GM18861 (cell line): ENCODE results near the gene LHFPL2.

ENCODE experiments used
- ATAC-seq: cut with Tn5 transposase; IDR thresholded peaks from one replicate; pipeline ENCODE4 v1.9.1; 2021; ENCODE audit not compliant: unreplicated experiment

LHFPL2 gene

DNA sequence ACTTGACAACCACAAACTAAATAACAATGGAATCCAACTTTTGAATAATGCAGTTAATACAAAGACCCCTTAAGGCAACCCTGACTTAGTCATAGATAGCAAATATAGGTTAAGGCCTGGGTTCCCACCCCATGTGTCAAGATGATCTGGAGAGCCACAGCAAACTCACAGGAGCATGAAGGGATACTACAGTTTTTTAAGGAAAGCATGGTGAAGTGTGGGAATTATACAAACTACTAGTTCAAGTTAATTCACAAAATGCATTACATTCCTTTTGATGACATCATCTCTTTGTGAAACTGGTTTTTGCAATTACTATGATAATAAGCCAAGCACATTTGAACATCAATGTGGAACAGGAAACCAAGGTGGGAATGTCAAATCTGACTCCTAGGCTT, 50.6 kb downstream of the LHFPL2 start:
- no peak for ATAC-seq

DNA sequence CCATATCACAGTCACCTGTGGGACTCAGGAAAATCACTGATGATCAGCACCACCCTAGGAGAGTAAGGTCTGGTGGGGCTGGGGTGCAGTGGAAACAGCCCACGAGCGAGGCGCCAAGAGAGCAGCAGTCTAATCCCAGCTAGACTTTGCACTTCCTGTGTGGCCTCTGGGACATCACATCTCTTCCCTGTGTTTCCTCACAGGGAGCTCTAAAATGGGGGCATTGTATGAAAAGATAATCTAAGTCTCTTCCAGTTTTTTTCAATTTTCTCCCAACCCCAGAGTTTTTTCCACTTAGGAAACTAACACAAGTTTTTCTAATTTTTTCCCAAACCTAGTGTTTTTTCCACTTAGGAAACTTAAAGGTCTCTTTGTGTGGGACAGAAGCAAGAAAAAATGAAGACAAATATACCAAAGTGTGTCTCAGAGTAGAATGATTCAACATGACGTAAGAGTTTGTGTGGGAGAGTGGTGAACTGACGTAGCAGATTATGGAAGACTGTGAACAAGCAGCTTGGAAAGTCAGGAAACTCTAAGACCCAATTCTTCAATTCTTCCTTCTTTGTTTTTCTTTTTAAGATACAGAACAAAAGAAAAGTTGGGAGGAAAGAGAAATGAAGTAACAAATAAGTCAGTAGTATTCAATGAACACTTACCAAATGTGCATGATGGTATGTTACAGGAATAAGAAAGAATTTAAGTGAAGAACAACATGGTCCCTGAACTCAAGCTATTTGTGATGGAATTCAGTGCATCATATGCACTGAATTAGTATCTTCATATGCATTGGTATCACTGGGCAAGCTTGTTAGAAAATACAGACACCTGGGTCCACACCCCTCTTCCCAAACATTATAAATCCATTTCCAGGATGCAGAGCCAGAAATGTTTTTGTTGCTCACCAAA, 51.3 kb downstream of the LHFPL2 start:
- ATAC-seq = no peak

DNA sequence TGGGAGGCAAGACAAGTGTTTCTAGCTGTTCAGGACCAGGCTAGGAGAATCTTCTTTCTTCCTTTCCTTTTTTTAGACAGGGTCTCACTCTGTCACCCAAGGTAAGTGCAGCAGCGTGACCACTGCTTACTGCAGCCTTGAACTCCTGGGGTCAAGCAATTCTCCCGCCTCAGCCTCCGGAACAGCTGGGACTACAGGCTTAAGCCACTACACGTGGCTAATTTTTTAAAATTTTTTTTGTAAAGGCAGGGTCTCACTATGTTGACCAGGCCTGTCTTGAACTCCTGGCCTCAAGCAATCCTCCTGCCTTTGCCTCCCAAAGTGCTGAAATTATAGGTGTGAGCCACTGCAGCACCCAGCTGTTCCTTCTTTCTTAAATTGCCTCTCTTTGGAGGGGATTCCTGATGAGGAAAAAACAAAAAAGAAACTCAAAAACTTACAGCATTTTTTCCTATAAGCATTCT, 53.1 kb downstream of the LHFPL2 start:
- ATAC-seq = no peak

DNA sequence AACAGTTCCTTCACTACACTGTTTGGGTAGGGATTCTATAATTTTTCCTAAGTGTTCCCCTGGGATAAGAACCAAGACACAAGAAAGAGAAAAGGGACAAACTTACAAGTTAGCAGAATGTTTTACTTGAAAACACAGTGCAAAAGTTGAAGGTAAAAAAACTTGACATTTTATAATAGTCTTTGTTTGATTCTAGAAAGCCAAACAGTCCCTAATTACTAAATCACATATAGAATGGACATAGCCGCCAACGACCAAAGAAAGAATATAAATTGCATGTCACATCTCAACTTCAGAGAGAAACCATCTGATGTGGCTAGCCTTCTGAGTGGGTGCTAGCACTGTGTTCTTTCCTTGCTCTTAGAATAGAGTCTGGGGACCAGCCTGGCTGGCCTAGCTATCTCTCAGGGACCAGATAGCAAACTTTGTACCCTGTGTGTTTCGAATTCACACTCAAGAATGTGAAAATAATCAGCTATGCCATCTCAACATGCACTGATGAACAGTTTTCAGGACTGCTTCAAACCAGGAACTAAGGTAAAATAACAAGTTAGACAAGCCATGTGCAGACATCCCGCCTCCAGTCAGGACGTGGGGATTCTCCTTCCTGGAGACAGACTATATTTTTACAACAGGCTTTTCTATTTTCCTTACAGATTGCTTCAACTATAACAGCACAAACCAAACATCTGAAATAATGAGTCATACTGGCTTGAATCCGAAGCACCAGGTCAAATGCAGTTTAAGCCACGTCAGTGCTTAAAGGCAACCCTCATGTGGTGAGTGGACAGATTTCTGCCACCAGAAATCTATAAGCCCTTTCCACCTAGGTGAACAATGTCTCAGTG, 53.7 kb downstream of the LHFPL2 start:
- ATAC-seq = no peak

DNA sequence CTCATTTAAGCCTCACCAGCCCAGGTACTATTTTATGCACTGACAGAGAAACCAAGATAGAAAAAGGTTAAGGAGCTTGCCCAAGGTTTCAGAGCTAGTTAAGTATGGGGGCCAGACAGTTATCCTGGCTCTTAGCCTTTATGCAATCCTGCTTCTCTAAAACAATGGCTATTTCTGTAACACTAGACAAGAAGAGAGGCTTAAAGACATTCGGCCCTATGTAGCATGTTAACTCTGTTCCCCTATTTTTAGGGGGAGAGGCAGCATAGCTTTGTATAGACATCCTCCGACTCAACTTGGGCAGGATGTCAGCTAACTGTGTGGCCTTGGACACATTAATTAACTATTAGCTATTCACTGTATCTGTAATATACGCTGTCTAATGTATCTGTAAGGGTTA, 54.6 kb downstream of the LHFPL2 start:
- ATAC-seq = no peak

DNA sequence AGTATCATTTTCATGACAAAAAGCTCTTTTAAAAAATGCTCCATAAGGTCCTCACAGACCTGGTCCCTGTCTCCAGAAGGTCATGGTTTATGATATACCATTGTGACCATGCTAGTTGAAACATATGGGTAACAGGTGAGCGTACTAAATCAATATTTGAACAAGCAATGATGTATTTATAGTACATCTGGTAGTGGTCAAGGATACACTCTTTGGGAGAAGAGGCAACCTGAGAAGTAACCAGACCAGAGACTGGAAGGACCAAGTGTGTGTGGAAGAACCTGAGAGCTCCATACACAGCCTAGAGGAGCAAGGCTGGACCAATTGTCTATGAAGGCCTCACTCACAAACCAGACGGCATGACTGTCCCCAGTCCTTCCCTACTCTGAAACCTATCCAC, 55.1 kb downstream of the LHFPL2 start:
- no peak for ATAC-seq

DNA sequence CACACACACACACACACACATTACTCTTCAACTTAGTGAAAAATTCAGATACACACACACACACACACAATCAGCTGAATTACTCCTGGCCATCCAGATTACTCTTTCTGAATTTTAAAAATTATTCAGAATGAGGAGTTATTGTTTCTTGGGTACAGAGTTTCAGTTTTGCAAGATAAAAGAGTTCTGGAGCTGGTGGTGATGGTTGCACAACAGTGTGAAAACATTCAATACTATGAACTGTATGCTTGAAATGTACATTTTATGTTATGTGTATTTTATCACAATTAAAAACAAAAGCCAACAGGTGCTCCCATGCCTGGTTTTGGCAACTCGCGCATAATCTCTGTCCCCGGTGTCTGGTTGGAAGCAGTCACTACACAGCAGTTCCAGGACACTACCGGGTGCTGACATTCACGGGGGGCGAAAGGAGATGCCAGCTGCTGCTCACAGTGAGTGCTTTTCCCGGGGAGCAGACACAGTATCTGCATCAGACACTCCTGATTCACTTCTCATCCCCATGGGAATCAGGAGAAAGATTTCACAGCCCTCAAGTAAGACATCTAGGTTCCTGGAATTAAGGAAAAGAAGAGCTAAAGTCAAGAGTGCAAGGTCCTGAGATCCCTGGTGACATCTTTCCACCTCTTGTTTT, 55.7 kb downstream of the LHFPL2 start:
- no peak for ATAC-seq

DNA sequence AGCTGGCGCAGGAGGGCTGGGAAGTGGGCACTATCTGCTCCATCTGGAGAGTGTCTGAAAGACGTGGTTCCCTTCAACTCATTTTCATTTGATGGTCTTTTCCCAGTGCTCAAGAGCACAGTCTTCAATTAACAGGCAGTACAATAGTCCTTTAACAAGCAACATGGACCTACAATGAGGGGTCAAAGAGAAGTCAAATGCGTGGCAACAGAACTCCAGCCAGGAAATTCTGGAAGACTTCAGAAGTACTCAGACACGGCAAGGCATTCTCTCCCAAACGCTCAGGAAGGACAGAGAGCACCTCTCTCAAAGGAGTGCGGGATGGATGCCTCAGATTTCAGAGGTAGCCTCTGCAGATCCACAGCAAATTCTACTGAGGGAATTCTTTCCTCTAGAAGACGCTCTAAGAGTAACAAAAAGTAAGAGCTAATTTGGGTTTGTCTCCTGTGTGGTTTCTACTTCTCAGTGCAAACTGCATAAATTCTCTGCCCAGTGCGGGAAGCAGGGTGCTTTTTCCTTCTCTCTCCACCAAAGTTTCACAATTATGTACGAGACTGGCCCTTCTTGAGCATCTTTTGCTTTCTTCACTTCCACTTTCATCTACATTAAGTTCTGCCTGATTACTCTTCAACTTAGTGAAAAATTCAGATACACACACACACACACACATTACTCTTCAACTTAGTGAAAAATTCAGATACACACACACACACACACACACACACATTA, 56.4 kb downstream of the LHFPL2 start:
- no peak for ATAC-seq

DNA sequence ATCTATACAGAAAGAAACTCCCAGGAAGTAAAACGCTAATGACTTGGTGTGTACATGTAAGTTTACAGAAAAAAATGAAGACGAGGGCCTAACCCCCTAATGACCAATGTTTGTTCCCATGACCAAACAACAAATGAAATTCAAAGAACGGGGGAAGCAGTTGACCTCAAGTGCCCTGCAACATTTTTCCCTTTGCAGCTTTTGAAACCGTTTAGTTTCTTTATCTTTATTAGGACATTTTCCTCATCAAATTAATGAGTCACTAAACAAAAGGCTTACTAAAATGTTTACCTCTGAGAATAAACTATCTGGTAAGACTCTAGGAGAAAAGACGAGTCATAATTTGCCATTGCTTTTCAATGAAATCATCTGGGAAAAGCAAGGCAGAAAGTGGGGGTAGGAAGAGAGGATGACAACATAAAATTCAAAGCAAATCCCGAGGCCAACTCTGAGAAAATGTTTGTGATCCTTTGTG, 57.4 kb downstream of the LHFPL2 start:
- ATAC-seq = no peak

DNA sequence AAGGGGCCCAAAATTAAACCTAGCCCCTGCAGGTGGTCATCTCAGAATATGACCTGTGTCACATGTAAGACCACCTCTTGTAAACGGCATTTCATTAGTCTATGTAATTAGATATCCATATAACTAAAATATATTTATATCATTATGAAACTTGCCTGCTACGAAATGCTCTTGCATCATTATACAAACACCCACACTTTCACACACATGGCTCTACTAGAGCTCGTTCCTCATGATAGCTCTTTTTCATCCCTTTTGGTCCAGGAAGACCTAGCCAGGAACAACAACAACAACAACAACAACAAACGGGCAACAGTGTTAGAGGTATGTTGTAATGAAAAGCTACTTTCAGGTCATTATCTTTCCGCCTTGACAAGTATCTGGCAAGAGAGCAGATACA, 58.6 kb downstream of the LHFPL2 start:
- no peak for ATAC-seq

DNA sequence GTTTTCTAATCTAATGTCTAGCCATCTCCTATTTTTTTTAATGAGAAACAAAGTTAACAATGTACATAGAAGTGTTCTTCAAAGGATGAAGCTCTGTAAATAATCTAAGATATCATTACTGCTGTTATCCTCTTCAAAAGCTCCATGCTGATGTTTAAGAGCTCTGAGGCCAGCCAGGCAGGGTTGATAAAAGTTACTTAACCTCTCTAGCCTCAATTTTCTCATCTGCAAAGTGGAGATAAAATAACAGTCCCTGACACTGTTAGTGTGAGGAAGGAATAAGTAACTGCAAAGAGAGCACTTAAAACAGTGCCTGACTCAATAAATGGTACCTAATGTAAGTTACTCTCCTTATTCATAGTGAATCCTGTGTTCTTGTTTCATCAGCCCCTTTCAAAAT, 60.1 kb downstream of the LHFPL2 start:
- ATAC-seq = no peak

DNA sequence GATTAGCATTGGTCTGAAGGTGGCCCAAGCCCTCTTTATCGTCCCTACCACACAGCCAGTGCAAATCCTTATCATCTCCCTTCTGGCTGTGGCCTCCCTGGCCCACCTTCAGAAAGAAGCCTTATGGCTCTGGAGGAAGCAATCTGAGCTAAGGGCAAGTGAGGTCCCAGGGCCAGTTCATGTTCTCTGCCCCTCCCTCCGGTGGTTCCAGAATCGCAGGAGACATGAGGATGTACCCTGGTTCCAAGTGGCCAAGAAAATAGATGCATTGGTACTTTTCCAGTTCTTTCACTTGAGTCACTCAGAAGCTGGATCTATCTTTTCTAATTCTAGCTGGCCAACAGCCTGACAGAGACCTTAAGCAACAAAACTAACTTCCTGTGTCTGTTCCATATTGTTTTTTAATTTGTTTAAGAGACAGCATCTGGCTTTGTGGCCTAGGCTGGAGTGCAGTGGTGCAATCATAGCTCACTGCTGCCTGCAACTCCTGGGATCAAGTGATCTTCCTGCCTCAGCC, 60.7 kb downstream of the LHFPL2 start:
- no peak for ATAC-seq

DNA sequence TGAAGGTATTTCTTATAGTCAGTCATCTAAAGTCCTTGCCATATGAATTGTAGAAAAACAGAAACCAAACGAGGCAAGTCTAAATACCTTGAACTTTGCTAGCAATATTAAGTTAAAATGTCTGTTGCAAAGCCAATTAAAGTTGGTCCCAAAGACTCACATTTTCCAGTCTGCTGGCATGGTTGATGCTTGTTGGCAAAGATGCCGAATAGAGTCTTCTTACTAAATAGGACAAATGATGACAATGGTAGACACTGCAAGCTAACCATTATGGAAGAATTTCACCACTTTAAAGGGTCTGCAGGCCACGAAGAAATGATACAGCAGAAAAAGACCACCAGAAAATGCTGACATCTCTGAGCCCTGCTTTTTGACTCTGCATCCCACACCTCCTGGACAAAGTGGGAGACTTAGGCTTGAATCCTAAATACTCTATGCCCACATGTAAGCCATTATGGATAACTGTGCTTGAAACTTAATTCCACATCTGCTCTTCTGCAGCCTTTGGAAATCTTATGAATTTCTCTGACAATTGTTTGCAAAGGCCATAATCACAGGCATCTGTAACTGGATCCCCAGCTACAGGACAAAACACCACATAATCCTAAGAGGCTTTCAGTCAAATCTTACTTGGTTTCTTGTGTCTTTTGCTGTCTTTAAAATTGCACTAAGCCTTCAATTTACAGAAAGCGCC, 61.3 kb downstream of the LHFPL2 start:
- ATAC-seq = no peak

DNA sequence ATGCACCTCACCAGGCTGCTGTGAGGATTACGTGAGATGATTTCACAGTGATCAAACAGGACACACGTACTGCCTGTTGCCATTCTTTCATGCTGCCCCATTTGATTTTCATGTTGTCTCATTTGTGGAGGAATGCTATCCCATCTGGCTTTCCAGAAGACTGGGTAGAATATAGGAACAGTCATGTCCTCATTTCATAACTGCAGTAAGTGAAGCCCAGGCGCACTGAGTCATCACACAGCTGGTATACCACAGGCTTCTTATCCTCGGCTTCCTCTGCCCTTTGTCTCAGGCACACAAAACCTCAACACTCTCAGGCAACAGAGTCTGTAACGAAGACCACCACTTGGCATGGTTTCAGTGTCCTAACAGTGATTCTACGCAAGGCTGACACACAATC, 62.3 kb downstream of the LHFPL2 start:
- no peak for ATAC-seq

DNA sequence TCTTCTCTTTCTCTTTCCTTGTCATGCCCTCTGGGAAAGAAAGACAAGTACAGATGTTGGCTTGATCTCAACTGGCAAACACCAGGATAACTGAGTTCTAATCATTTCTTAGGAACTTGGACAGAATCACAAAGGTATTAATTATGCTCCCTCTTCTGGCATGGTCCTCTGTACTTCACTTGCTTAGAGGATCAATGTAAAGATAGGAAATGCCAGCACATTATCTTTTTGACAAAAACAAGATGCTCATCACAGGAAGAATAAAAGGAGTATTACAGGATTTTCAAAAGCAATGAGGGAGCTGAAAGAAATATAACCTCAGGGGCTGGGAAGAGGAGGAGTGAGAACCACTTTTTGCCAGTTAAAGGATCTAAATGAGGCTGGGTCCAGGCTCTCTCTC, 70.6 kb downstream of the LHFPL2 start:
- no peak for ATAC-seq

DNA sequence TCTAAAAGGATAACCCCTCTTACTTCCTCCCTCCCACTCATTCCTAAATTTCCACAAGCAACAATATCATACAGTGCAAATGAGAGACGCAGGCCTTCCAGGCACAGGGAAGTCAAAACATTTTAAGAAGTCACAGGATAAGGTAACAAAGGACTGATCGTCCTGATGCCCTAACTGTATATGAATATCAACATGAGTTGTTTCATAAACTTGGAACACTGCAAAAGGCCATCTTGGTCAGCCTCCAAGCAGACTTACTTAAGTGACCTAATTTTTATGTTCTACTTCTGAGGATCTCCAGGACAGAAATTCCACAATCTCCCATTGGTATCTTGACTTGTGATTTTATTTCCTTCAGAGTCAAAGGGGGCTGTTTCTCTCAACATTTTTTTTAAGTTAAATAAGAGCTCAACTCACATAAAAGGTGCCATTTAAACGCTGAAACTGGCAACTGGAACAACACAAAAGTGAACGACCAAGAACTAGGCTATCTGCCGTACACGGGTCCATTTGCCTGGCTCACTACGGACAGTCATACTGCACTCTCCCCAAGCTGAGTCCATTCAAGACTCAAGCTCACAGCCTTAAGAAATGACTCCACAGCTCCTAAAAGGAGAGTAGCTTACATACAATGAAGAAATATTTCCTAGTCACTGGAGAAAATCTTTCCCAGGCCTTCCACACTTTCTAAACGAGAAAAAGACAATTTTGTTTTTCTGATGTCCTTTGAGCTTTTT, 71.3 kb downstream of the LHFPL2 start:
- no peak for ATAC-seq

DNA sequence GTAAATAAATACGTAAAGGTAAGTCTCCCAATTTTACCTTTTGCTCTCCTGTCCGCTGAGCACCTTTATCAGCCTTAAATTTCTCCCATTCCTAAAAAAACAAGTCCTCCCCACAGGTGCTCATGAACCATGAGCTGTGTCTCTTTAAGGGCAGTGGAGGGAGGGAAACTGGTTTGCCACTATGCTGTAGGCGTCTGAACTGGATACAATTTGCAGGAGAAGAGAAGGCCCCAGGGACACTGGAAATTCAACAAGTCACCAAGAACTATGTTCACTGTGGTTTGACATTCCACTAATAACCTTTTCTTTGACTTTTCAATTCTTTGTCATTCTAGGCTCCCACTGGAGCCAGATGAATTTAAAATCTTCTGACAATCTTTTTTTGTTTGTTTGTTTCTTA, 72.2 kb downstream of the LHFPL2 start:
- ATAC-seq = no peak

DNA sequence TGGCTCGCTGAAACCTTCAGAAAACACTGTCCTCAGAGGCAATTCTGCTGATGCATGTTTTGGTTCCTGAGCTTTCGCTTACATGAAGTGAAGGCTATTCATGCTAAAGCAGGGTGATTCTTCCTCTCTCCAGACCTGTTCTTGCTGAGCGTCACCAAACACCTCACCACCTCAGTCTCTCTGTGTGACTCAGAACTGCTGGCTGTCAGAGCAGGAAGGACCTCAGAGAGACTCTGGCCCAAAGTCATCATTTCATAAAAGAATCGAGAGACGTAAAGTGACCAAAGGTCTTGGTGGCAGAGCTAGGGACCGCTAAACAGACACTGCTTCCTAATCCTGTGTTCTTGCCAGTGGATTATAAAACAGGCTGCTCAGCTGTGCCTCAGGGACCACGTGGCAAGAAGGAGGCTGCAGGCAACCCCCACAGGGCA, 73.8 kb downstream of the LHFPL2 start:
- peak; percentile 58 for ATAC-seq

DNA sequence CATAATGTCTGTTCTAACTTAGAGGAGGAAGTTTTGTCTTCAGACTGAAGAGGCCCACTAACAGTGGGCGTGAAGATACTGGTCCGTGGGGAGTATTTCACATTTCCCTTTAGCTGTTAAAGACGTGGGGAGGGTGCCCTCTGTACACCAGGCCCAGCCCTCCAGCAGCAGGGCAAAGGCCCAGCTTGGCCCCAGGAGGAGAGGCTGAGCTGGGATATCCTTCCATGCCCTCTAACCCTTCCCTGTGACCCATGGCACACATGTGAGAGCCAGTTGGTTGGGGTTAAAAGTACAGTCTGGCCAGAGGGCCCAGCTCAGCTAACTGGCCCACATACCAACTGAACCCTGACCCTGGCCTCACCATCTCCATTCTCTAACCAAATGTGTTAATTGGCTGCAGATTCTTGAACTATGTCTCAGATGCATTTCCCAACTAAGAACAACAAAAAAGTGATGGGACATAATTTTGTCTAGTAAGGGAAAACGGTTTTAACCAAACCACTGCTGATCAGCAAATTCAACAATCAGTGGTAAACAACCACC, 74.4 kb downstream of the LHFPL2 start:
- ATAC-seq = no peak
